ENCODE measurements around the gene DNAJB8.

The DNAJB8 gene

DNA sequence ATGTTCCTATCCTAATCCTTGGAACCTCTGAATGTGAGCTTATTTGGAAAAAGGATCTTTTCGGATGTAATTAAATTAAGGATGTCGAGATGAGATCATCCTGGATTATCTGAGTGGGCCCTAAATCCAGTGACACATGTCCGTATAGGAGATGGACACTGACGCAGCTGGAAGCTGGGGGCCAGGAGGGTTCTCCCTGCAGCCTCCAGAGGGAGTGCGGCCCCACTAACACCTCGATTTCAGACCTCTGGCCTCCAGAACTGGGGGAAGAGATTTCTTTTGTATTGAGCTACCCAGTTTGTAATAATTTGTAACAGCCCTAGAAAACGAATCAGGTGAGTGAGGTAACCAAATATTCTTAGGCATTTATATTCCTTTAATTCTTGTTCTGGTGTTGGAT is 2.5 kb downstream of the DNAJB8 start:
- no peak for DNase-seq (ENCODE audit: low read depth)

DNA sequence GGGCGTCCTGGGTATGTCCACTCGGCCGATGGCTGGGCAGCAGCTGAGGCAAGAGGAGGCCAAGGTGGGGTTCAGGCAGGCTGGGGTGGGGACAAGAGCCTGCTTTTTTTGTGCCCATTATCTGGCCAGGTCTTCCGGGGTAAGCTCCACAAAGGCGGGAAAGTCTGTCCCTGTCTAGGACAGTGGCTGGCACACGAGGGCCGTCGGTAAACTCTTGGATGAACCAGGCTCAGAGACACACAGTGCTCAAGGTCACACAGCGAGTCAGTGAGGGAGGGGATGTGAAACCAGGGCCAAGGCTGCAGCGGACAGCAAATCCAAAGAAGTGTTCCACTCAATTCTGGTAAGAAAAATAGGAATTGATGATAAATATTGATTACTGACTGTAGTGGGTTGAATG is 2.9 kb downstream of the DNAJB8 start:
- no peak for DNase-seq (ENCODE audit: low read depth)

DNA sequence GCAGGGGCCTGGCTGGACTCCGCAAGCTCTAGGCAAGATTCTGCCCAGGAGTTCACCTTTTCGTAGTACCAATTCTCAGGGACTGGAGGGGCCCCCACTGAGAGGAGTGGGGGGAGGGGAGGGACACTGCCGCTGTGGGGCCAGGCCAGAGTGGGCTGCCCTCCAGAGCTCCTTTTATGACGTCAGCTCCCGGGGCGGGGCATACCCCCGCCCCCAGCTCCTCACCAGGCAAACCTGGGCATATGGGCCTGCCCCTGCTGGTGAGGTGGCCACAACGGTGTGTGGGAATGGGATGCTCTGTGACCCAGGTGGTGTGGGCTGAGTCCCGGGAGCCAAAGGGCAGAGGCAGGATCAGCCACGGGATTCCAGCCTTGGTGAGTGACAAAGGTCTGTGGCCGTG is 3.3 kb downstream of the DNAJB8 start:
- DNase-seq (ENCODE audit: low read depth) = no peak

DNA sequence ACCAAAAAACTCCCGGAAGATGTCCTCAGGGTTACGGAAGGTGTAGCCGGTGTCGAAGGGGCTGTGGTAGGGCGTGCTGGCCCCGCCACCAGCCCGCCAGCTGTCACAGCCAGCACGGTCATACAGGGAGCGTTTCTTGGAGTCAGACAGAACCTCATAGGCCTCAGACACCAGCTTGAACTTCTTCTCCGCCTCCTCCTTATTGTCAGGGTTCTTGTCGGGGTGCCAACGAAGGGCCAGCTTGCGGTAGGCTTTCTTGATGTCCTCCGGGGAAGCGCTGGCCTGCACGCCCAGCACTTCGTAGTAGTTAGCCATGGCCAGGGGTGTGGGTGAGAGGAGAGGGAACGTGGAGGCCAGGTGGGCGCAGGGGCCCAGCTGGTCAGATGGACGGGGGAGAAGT is 3.8 kb downstream of the DNAJB8 start:
- no peak for DNase-seq (ENCODE audit: low read depth)

DNA sequence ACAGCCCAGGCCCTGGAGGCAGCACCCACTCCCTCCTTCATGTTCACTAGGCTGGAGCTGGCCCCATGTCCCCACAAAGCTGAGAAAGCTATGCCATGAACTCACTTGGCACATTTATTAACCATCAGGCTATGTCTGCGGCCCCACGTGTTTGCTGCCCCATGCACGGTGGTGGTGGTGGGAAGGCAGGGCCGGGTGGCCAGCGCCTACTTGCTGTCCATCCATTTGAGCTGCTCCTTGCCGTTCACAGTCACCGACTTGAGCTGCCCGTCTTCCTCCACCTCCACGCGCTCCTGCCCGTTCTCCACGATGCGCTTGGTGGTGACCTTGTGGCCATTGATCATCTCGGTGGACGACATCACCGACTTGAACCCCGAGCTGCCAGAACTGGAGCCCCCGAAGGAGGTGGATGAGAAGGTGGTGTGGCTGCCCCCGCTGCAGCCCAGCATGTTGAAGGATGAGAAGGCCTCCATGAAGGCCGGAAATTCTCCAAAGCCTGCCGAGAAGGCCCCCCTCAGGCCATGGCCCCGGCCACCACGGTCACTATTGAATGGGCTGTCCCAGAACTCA is 4.3 kb downstream of the DNAJB8 start:
- no peak for DNase-seq (ENCODE audit: low read depth)

DNA sequence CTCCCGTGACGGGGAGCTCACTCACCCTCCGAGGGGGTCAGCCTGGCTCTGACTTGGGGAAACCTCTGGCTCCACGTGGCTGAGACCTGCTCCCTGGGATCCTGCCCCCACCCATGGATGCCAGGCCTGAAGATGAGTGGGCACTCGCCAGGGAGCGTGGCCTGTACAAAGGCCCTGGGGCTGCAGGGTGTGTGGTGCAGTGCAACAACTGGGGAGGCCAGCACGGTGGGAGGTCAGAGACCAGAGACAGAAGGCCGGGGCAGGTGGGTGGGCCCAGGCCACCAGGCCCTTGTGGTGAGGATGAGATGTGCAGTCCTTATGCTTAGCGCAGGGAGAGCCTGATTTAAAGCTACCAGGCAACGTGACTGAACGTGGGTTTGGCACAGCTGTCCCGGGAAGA is 5.0 kb downstream of the DNAJB8 start:
- DNase-seq (ENCODE audit: low read depth) = no peak

DNA sequence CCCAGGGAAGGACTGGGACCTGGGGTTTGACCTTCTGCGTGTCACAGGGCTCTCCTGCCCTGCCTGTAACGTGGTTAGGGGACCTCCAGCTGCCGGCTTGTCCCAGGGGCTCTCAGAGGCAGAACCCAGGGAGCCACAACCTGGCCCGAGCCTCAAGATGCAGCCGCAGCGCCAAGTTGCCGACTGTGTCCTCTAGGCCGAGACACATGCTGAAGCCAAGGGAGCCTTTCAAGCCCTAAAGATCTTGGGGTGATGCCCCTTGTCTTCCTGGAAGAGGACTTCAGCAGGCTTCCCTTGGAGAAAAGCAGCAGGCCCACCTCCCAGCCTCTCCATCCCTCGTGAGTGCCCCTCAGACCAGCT is 7.2 kb downstream of the DNAJB8 start:
- no peak for DNase-seq (ENCODE audit: low read depth)

DNA sequence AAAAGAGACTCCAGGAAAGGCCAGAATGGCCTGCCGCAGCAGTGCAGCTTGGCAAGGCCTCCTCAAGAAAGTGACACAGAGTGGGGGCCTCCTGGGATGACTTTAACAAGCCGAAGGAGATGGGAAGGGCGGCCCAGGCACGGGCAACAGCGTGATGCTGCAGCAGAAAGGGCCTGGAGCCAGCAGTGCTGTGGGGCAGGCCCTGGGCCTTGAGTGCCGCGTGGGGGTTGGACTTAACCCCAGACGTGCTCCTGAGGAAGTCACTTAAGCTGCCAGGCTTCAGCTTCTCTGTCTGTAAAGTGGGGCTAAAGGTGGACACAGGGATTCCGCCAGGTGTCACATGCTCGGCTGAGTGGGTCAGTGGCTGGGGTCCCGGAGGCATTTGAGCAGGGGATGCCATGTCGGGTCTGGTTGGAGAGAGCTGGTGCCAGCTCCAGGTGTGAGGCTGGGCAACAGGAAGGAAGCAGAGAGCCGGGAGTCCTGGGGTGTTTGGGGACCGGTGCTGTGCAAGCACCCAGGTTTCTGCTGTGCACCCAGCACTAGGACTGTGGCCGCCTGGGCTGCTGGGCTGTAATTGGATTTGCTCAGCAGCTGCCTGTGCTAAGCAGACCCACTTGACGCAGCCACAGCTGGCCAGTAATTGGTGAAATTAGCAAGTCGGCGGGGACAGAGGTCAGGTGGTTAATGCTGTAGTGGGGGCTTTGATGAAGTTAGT is 7.8 kb downstream of the DNAJB8 start:
- no peak for DNase-seq (ENCODE audit: low read depth)

DNA sequence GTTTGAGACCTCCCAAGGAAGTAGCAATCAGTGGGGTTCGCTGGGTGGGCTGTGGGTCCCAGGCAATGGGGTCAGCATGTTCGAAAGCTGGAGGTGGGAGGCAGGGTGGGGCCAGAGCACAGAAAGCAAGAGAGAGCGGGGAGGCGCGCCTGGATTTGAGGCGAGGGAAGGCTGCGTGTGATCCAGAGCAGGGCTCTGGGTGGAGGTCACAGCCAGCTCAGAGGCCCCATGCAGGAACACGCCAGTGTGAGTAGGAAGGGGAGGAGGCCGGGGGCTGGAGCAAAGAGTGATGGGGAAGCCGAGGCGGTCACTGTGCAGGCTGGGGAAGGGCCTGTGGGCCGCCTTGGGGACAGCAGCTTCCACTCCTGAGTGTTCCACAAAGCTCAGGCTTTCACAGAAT is 8.8 kb downstream of the DNAJB8 start:
- no peak for DNase-seq (ENCODE audit: low read depth)

DNA sequence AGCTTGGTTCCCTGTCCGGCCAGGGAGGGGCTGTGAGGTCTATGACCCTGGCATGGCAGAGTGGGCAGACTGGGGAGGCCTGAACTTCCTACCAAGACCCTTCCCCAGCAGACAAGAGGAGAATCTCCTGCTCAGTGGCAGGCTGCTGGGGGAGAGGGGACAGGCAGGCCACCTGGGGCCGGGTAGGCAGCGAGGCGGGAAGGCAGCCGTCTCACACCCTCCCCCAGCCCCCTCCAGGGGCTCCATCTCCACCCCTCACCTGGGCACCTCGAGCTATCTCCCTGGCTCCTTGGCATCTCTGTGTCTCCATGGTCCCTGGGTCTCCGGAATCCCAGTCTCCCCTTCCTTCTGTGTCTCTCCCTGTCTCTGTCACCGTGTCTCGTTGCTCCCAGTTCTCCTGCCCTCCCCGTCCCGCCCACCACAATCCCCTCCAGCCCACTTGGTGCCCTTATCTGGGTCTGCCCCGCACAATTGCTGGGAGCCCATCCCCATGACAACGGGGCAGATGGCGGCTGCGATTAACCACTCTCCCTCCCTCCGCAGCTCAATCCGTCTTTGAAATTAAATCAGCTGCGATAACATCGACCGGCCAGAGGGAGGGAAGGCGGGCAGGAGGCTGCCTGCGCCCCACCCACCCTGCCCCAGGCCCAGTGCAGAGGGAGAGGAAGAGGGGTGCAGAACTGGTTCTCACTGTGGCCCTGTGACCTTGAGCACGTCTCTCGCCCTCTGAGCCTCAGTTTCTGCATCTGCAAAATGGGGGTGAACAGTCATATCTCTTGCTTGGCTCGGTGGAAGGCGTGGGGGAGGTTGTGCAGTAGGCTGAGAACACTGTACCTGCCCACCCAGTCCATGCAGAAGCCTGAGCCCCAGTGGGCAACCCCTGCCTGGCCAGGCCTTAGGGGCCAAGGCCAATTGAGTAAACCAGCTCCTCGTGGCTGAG is 9.6 kb downstream of the DNAJB8 start:
- no peak for DNase-seq (ENCODE audit: low read depth)

DNA sequence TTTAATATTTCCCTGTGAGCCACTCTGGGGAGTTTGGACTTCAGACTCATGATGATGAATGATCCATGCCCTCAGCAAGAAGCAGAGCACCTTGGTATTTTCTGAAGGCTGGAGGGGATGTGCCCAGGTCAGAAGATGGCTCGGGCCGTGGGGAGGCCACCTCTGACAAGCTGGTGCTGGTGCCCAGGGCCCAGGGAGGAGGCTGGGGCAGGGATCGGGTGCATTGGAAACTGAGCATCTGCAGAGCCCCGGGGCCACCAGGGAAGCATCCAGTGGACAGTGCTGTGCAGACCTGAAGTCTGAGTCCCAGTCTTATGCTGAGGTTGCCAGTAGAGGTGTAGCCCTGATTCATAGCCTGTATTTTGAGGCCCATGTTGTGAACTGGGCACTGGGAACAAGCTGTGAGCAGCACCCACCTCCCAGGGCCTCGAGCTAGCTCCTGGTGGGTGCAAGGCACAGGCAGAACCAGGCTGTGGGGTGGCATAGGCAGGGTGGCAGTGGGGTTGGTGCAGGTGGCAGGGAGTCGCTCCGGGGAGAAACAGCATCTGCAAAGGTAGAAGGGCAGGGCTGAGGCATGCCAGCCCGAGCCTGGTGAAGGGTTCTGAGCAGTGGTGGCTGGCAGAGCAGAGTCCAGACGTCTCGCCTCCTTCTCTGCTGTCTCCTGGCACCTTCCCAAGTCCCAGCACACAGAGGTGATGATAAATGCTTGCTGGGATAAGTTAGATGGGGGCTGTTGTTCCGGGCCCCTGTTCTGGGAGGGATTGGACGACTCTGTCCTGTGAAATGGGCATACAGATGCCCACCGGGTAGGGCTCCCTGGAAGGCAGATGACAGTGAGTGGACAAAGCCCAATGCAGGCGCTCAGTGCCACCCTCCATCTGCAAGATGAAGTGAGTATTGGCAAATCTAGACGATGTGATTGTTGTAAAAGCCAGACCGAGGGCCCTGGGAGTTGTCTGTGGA is 10.6 kb downstream of the DNAJB8 start:
- DNase-seq (ENCODE audit: low read depth) = no peak

DNA sequence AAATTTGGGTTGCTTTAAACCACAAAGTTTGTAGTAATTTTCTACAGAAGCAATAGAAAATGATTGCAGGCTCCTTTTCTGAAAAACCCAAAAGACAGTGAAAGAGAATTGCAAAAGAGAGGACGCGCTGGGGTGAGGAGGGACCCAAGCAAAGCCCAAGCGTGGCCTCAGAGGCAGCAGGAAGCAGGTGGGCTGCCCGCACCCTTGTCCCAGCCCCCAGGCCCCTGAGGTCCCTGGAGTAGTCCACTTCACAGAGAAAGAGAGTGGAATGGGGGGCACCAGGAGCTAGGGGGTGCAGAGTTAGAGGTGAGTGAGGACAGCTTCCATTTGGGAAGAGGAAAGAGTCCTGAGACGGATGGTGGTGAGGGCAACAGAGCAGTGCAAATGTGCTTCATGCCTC is 11.6 kb downstream of the DNAJB8 start:
- DNase-seq (ENCODE audit: low read depth) = no peak

DNA sequence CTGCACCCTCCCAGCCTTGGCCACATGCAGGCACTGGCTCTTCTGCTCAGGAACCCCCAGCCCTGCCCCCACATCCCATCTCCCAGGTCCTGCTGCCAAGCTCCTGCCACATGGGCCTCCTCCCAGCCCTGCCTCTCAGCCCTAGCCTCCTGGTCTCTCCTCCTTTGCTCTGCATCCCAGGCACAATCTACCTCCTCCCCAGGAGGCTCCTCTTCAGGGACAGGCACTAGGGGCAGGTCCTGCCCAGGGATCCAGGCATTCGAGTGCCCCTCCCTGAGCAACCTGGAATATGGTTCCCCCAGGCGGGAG is 12.4 kb downstream of the DNAJB8 start:
- DNase-seq (ENCODE audit: low read depth) = no peak

DNA sequence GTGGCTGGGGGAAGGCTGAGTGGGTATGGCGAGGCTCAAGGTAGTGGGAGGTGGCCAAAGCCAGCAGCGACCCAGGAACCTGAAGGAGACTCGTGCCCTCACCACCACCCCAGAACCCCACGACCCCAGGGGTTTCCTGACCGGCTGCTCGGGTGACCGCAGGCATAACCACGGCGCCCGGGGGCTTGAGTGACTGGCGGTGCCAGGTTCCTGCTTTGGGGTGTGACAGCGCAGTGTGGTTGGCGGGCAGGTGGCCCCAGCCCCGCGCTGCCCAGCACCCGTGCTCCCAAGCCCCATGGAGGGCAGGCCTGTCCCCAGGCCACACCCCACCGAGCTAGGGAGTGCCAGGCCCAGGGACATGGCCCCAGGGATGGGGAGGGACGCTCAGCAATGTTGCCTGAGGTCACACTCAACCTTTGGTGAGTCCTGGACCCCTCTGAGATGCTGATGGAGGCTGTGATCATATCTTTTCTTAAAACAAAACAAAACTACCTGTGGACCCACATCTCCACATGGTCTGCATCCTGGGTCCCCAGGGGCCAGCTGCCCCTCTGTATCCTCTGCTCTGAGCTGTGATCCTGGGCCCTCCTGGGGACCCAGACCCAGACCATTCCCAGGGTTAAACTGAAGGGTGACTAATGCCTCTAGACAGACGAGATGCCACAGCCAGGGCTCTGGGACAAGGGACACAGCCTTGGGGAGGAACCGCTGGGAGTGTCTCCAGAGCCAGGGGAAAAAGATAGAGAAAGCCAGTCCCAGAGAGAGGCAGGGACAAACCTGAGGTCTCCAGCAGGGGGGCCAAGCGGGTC is 13.0 kb downstream of the DNAJB8 start:
- no peak for DNase-seq (ENCODE audit: low read depth)

DNA sequence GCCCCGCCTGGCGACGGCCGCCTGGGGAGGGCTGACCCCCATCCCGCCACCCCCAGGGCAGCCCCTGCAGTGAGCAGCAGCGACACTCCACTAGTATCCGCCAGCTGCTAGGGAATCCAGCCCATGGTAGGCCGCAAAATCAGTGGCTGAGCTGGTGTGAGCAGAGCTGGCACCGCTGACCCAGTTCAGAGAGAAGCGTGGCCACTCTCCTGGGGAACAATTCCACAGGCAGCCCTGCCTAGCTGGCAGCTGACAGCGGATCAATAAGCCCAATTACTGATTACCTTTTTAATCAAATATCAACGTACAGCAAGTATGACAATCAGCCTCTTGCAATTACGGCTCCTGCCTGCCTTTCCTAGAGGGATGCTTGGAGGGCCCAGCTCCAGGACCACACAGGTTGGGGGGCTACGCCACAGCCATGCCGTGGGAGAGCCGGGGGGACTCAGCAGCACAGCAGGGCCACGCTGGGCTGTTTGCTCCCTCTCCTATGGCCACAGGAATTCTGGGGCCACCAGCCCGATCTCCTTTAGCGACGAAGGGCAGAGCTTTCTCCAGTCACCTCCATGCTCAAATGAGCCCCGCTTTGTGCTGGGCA is 13.9 kb downstream of the DNAJB8 start:
- DNase-seq (ENCODE audit: low read depth) = no peak

DNA sequence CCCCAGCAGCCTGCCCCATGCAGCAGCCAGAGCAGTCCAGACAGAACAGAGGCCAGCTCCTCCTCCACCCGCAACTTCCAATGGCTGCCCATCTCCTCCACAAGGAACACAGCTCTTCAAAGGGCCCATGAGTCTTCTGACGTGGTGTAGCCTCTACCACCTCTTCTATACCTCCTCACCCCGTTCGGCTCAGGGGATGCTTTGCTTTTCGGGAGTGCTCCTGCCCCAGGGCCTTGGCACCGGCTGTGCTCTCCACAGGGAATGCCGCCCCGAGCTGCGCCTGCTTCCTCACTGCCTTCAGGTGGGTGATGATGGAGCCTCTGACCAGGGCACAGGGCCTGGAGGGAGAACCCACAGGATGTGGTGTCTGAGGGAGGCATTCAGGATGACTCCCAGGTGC is 14.6 kb downstream of the DNAJB8 start:
- DNase-seq (ENCODE audit: low read depth) = no peak

DNA sequence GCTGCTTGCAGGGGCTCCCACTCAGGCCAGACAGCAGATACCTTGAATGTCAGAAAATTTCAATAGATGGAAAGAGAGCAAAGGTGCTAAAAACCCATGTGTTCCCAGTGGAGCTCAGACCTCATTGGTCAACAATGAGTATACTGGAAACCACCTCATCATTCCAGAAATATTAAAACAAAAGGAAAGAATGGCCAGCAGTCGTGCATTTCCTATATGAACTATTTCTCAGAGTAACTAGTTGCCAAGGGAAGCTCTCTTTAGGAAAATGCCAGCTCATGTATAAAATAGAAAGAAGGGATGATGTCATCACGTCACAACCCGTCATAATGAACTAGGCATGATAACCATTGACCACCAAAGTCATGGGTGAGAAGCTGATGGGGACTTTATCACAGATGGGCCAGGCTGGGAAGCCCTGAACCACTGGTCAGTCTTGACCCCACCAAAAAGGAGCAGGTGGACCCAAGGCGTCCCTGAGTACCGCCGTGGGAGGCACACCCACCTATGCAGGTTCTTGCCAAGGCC is 17.5 kb downstream of the DNAJB8 start:
- DNase-seq (ENCODE audit: low read depth) = no peak

DNA sequence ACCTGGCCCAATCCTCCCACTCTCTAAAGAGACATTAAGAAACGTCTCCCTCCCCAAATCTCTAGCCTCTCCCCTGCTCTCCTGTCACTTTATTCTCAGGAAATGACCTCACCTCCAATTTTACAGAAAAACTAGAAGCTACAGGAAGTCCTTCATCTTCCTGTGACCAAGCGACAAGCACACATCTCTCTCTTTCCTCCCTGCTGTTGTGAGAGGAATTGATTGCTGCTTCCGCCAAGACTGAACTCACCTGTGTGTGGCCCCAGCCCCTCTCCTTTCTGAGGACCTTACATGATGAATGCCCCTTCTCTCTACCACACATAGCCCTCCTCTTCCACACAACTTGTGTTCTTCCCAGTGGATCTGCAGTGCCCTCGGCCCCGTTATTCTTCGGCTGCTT is 18.2 kb downstream of the DNAJB8 start:
- DNase-seq (ENCODE audit: low read depth) = no peak

DNA sequence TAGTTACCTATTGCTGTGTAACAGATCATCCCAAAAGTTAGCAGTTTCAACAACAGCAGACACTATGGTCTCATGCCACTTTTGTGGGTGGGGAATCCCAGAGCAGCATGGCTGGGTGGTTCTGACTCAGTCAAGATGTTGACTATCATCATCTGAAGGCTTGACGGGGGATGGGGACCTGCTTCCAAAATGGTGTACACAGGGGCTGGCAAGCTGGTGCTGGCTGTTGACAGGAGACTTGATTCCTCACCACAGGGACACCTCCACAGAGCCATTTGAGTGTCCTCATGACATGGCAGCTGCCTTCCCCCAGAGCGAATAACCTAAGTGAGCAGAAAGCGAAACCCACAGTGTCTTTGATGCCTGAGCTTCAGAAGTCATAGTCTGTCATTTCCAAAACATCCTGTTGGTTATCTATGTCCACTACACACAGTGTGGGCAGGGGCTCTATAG is 19.1 kb downstream of the DNAJB8 start:
- peak; percentile 30 for DNase-seq (ENCODE audit: low read depth)

DNA sequence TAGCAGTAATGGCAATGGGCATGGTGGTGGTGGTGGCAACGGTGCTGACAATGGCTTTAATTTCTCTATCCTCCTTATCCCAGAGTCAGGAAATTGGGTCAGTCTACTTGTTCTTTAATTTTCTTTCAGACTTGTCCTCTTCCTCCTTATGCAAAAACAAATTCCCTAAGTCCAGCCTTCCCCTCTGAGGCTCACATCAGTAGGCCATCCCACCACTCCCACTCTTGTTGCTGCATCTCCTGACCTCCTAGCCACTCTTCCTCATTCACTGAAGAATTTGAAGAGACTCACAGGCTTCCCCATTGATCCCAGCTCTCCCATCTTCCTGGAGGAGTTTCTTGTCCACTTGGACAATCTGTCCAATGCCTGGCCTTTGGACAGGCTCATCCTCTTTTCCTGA is 19.9 kb downstream of the DNAJB8 start:
- no peak for DNase-seq (ENCODE audit: low read depth)

DNA sequence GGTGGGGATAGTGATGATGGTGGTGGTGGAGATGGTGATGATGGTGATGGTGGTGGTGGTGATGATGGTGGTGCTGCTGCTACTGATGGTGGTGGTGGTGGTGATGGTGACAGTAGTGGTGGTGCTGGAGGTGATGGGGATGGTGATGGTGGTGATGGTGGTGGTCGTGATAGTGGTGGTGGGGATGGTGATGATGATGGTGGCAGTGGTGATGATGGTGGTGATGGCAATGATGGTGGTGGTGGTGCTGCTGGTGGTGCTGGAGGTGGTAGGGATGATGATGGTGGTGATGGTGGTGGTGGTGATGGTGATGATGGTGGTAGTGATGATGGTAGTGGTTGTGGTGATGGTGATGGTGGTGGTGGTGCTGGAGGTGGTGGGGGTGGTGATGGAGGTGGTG is 21.3 kb downstream of the DNAJB8 start:
- DNase-seq (ENCODE audit: low read depth) = no peak

Measured in stimulated activated CD8-positive, alpha-beta memory T cell treated with anti-CD3 and anti-CD28 coated beads, Interleukin-7, amount 100 ng/mL, for 24 hours (primary cell).